ENCODE results near the gene STOX2. TPM values are rescaled to one million over a fixed set of nuclear protein-coding genes. Genes with fewer than 3 reads are reported as not detected.
"Not testable (repeated sequence)": the region's sequence is repeated elsewhere in the genome, so short reads cannot be mapped to it uniquely, and the experiment has no call there.

STOX2 gene
- total RNA-seq, 1 donor from 2014 or later, result 1.1 TPM

- no peak for DNase-seq (ENCODE audit: extremely low read depth, low read depth, low spot score)
These were observed 111.9 kb downstream of the STOX2 start for GRCh38 chr4:184016759-184017668.

DNA sequence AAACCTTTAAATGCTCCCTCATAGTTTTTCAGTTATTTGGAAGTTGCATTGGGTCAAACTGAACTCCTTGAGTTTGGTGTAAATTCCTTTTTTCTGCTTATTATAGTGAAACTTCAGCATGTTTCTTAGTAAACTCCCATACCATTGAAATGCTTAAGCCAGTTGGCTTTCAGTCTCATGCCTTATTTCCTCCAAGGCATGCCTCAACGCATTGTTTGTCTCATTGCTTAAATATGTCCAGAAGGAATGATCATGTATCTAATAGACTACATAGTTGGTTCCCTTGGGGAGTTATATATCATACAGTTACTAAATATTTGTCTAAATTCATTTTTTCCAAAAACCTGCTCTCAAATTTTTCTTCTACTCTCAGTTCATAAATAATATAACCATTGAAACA, 114.0 kb downstream of the STOX2 start:
- no peak for DNase-seq (ENCODE audit: extremely low read depth, low read depth, low spot score)

DNA sequence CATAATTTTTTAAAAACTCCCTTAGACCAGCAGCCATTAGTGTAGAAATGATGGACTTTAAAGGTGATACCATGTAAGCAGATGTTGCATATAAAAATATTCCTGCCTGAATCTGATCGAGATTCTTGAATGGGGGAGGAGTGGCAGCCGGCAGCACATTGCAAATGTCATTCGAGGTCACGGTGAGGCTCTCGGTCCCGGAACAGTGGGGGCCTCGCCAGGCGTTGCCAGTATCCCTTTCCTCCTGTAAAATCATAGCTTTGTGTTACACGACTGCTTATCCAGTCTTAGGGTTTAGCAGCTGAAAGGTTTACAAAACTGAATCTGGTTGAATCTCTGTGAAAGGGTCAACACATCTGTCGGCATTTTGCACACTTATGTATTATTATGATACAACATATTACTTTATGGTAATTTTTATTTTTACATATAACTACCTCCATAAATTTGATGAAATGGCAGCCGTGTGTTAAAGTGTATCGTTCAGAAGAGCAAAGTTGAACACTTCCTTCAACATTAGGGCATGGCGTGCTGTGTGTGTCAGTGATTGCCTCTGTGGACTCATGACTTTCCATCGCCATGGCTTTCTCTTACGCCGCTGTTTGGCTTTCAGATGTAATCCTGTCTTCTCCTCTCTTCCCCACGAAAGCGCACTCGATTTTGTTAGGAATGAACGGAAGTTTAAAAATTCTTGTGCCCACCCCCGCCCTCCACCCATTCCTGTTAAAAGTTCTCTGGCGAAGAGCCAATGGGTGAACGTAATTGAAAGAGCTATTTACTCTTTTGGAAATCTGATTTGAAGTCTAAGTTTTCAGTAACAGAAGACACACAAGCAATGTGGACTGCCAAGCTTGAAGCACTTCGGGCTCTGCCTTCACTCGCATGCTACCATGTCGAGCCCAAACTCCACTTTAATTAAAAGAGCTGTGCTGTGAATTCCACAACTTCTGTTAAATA, 114.8 kb downstream of the STOX2 start:
- no peak for DNase-seq (ENCODE audit: extremely low read depth, low read depth, low spot score)

DNA sequence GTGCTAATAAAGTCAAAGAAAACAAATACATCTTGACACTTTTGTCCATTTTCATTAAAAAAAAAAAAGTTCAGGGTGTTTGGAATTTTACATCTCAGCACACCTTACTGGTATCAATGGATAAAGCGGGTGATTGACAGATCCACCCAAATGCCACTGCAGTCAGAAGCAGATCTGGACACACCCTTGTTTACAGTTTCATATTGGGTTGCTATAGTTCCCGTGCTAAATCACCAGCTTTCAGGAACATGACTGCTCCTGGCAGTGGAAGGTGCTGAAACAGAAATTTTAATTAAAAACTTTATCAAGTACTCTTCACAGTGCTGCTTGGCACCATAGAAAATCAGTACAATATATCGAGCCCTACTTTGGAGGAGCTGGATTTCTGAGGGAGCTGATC, 116.3 kb downstream of the STOX2 start:
- no peak for DNase-seq (ENCODE audit: extremely low read depth, low read depth, low spot score)

GRCh38 chr4:184022679-184023383, 117.7 kb downstream of the STOX2 start:
- DNase-seq (ENCODE audit: extremely low read depth, low read depth, low spot score), result no peak

GRCh38 chr4:184024637-184025036, 119.5 kb downstream of the STOX2 start:
- no peak for DNase-seq (ENCODE audit: extremely low read depth, low read depth, low spot score)

DNA sequence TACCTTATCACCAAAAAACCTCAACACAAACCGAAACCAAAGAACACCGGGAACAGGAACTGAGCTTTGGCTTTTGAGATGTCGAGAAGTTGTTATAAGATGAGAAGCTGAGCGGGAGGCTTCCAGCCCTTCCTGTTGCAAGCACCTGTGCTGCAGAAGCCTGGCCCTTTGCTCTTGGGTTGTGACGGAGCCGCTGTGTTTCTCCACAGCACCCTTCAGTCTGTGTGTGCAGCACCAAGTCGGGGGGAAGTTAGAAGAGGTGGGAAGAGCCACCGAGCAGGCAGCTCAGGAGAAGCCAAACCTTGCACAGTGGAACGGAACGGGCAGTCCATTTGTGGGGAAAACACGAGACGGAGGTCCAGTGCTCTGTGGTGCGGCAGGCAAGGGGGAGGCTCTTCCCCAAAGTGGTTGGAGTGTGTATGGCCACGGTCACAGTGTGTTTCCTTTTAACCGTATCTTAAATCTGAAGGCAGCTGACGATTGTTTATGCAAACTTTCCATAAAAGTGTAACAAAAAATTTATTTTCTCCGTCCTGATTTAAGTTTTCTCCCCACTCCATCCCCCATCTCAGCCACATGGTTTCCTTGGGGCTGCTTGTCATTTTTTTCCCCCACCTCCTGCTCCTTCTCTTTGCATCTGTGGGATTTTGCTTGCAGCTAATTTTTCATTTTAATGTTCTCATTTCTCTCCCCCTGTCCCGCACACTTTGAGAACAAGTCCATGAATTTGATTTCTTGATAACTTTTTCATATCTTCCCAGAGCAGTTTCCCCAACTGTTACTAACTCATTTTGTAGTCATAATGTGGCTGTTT, 123.7 kb downstream of the STOX2 start:
- no peak for DNase-seq (ENCODE audit: extremely low read depth, low read depth, low spot score)

DNA sequence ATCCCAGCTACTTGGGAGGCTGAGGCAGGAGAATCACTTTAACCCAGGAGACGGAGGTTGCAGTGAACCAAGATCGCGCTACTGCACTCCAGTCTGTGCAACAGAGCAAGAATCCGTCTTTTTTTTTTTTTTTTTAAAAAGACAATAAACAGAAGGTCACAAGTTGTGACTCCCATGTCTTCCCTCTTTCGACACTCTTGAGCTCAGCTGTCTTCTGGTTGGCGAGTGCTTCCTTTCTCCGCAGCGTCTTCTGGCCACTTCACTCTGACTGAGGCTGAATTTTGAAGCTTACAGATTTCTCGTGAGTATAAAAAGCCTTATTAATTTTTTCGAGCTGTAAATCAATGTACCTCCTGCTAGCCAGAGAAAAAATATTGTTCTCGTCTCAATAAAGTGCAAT, 124.9 kb downstream of the STOX2 start:
- DNase-seq (ENCODE audit: extremely low read depth, low read depth, low spot score), result no peak

- DNase-seq (ENCODE audit: extremely low read depth, low read depth, low spot score), result no peak
These were observed 125.7 kb downstream of the STOX2 start for GRCh38 chr4:184030764-184031163.

- no peak for DNase-seq (ENCODE audit: extremely low read depth, low read depth, low spot score)
These were observed 127.0 kb downstream of the STOX2 start for GRCh38 chr4:184032091-184032490.

DNA sequence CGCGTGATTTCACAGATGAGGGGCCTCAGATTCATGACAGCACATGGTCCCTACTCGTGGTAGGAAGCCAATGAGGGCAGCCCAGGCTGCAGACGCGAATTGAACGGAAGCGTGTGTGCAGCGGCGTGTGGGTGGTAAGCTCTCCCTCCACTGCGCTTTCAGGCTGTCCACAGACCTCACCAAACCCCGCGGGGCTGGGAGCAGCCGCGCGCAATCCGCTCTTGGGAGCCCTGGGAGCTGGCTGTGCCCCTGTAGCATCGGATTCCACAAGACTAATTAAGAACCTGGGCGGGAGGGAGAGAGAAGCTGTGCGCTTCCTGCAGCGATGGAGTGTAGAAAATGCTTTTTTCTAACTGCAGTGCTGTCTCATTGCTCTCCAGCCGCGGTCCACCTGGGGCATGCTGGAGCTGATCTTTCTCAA, 134.9 kb downstream of the STOX2 start:
- no peak for DNase-seq (ENCODE audit: extremely low read depth, low read depth, low spot score)

DNA sequence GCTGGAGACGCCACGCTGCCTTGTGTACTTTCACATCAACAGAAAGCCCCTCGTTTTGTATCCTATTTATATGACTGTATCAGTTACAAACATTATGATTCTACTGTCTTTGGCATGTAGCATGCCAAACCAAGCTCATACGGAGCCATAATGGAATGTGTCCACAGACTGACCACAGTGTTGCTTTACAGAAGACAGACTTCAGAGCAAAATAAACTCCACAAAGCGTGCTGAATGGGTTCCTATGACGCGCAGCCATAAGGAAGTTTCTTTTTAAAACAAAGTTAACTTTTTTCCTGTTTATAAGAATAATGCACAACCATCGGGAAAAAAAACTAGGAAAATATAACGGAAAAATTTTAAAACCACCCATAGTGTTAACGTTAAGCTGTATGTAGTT, 136.0 kb downstream of the STOX2 start:
- DNase-seq (ENCODE audit: extremely low read depth, low read depth, low spot score), result no peak

- no peak for DNase-seq (ENCODE audit: extremely low read depth, low read depth, low spot score)
These were observed 141.0 kb downstream of the STOX2 start for GRCh38 chr4:184046148-184046547.

DNA sequence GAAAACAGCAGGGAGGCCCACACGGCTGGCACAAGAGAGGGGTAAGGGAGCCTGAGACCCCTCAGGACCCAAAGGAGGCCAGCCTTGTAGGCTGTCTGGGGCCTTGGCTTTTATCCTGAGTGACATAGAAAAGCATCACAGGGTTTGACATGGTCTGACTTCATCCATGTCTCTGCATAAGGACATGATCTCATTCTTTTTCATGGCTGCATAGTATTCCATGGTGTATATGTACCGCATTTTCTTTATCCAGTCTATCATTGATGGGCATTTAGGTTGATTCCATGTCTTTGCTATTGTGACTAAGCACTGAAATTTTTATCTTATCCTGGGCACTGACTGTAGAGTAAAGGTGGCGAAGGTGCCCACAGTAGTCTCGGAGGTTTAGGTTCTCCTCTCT, 146.2 kb downstream of the STOX2 start:
- not testable (repeated sequence) for DNase-seq (ENCODE audit: extremely low read depth, low read depth, low spot score)

GRCh38 chr4:184052616-184053015, 147.5 kb downstream of the STOX2 start:
- DNase-seq (ENCODE audit: extremely low read depth, low read depth, low spot score), result no peak

DNA sequence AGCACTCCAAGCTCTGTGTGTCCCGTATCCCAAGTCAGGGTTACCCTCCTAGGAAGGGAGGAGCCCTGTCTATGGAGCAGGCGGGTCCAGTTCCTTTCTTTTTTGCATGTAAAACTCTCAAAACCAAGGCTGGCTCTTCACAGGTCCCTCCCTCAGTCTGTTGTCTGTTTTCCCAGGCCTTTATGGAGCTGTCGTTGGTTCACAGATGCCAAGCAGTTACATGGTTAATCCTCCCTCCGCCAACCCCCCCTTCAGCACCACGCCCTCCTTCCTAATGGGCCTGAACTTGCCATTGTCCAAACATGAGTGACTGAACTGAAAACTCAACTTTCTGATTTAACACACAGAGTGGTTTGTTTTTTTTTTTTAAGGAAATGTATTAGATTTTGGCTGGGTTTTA, 148.3 kb downstream of the STOX2 start:
- DNase-seq (ENCODE audit: extremely low read depth, low read depth, low spot score), result no peak

- no peak for DNase-seq (ENCODE audit: extremely low read depth, low read depth, low spot score)
These were observed 151.8 kb downstream of the STOX2 start for GRCh38 chr4:184056877-184057276.

- DNase-seq (ENCODE audit: extremely low read depth, low read depth, low spot score), result no peak
These were observed 152.9 kb downstream of the STOX2 start for GRCh38 chr4:184058026-184058425.

- no peak for DNase-seq (ENCODE audit: extremely low read depth, low read depth, low spot score)
These were observed 154.0 kb downstream of the STOX2 start for GRCh38 chr4:184059099-184059498.

DNA sequence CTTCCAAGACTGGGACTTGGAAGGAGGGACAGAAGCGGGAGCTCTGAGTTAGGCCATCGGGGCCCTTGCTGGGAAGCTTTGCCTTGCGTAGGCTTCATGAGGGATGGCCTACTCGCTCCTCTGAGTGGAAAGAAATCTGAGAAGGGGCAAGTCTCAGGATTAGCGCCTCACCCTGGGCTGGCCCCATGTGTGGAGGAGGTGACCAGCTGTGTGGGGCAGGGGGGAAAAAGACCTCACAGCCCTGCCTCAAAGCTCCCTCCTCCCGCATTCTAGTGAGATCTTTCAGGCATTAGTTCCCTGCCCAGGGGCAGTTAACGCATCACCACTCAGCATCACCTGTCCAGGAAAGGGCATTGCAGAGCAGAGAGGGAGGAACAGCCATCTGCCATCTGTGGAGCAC, 156.5 kb downstream of the STOX2 start:
- no peak for DNase-seq (ENCODE audit: extremely low read depth, low read depth, low spot score)
